Cardiac fibroblast (primary cell): Measurements from ENCODE around the gene PRRC2C.

Experiments
- DNase-seq, 2 donors: peaks; one replicate each; pipeline versions ENCODE4 v3.0.0 to v3.0.0-alpha.2; 2010; ENCODE audit warnings: low read depth in 2 of 2
- H3K4me3 ChIP-seq, 2 donors: replicated peaks in 1 of 2; 1 replicate in 1 of 2; 2 replicates in 1 of 2; pipeline ENCODE4 v1.5.1; 2011; ENCODE audit warnings: low read depth in 2 of 2, low read length in 2 of 2, mild to moderate bottlenecking in 2 of 2, moderate library complexity in 1 of 2
- CTCF ChIP-seq: IDR thresholded peaks from one replicate; pipeline ENCODE4 v1.5.1; 2011; ENCODE audit warnings: low read depth, mild to moderate bottlenecking, low read length, inconsistent platforms

PRRC2C gene

GRCh38 chr1:171640225-171640624 is 154.9 kb downstream of the PRRC2C start:
- no peak for DNase-seq
- no peak overlapping the region for H3K4me3 ChIP-seq
- TF ChIP-seq CTCF = no peak

- H3K4me3 ChIP-seq = no peak overlapping the region
- TF ChIP-seq CTCF = no peak
- DNase-seq = no peak
These were observed 155.9 kb downstream of the PRRC2C start for GRCh38 chr1:171641076-171641864.

GRCh38 chr1:171642197-171642596 is 156.9 kb downstream of the PRRC2C start:
- no peak for TF ChIP-seq CTCF
- H3K4me3 ChIP-seq = no peak overlapping the region
- no peak for DNase-seq
